ENCODE data around the gene ALG14.
"Not testable (repeated sequence)": the region's sequence is repeated elsewhere in the genome, so short reads cannot be mapped to it uniquely, and the experiment has no call there.

DNA sequence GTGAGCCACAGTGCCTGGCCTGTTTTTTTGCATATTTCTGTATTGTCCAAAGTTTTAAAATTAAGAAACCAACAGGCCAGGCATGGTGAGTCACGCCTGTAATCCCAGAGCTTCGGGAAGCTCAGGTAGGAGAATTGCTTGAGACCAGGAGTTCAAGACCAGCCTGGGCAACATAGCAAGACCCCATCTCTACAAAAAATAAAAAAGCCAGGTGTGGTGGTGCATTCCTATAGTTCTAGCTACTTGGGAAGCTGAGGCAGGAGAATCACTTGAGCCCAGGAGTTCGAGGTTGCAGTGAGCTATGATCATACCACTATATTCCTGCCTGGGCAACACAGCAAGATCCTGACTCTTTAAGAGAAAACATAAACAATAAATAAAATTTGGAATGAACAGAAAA lies 25.1 kb downstream of the ALG14 start:
- TF ChIP-seq CTCF (conservative IDR thresholded peaks at IDR 0.05); ZFX (IDR thresholded peaks at IDR 0.05): not testable (repeated sequence)
